HG02571 (cell line): ENCODE data around the gene FATE1.

Source experiments
- ATAC-seq: cut with Tn5 transposase; IDR thresholded peaks from one replicate; pipeline ENCODE4 v1.9.1; 2021; ENCODE audit warnings: mild to moderate bottlenecking, moderate library complexity; ENCODE audit not compliant: unreplicated experiment

FATE1 gene

DNA sequence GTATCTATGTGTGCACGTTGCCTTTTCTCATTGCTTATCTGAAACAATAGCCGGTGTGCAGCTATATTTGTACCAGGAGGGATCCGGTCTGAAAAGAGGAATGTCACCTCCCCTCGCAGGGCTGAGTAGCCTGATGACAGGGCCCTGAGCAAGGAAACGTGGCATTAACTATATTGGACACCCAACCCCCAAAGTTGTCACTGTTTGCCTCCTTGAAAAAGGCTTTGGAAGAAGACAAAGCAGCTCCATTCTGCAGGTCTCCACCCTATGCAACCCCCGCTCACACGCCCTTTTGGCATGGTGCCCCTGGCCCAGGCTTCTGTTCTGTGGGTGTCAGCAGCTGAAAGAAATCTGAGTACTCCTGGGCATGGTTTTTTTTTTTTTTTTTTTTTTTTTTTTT, 12.3 kb upstream of the FATE1 start:
- no peak for ATAC-seq

DNA sequence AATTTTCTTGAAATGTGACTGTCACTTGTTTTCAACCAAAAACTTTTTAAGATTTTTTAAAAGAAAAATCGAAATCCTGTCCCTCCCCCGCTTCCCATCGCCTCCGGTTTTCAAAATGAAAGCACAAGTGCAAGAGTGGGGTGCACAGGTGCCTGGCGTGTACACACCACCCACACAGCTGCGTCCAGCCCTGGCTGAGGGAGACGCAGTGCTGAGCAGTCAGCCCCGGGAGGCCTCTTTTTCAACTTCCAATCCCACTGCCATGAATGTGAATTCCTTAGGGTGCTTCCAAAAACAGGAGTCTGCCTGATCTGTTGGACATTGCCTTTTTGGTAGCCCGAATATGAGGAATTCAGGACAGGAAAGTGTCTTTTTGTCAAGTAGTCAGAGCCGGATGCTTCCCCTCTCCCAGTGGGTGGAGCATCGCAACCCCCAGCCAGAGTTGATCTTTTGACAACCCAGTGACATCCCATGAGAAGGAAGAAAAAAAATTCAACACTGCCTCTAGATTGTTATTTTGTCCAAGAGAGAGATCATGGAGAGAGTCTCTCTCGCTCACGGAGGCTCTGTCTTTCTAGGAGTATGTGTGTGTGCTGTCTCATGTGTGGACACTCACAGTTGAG, 11.7 kb upstream of the FATE1 start:
- no peak for ATAC-seq

DNA sequence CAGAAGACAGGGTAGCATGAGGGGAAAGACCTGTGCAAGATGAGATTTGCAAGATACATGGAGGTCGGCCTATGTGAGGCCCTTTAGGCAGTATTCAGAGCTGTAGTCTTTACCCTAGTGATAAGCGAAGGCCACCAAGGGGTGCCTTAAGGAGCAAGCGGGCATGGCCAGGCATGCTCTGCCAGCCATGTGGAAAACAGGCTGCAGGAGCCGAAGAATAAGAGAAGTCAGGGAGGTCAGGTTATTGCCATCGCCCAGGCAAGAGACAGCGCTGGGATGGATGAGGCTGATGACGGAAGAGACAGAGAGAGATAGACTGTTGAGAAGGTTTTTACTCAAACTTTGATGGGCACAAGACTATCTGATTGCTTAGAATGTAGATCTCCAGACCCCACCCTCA, 7.0 kb upstream of the FATE1 start:
- no peak for ATAC-seq

DNA sequence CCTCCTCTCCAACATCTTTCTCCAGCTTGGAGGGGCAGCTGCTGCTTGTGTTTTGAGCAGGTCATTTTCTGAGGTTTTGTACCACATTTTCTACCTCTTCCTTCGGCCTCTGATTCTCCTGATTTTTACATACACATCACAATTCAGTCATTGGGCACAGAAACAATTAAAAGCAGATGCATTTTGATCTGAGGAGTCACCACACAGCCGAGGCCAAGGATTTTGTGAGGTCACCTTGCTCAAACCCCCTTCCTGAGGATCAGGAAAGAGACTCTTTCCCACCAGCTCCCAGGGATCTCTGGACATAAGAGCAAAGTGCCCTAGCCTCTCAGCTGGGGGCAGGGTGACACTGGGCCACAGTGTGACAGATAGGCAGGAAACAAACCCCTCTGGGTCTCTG, 5.4 kb upstream of the FATE1 start:
- ATAC-seq = no peak

- no peak for ATAC-seq
These were observed 4.7 kb upstream of the FATE1 start for GRCh38 chrX:151711154-151711553.

DNA sequence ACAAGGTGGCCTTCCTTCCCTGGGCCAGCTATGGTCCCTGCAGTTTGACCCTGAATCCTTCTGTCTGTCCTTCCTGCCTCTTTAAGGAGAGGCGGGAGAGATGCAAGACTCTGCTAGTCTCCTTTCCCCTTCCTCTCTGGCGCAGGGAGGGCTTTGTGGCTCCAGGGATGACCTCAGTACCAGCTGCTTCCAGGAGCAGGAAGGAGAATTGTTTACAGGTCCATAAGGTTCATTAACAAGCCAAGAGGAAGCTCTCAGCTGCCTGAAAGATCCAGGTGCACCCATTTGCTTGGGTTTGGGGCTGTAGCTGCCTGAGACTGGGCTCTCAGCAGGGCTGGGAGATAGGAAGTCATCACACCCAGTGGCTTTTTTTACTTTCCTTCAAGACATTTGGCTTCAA, 4.0 kb upstream of the FATE1 start:
- no peak for ATAC-seq

GRCh38 chrX:151712253-151712652, 3.6 kb upstream of the FATE1 start:
- no peak for ATAC-seq

DNA sequence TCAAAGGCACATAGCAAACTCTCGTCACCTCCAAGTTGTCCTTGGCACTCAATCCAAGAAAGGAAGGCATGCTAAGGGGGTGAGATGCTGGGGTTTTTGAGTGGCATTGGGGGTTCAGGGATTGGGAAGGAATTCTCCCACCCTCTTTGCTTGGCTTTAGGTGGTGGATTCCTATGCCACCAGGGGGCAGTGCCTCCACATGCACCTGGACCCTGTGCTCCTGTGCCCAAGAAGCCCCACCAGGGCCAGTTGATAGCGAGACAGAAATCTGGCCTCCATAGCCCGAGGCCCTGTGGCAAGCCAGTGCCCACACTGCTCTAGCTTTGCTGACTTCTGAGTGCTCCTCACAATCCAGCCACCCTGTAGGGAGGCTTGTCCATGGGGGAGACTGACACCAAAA, 2.0 kb upstream of the FATE1 start:
- ATAC-seq = no peak

GRCh38 chrX:151714362-151714761, 1.5 kb upstream of the FATE1 start:
- no peak for ATAC-seq

DNA sequence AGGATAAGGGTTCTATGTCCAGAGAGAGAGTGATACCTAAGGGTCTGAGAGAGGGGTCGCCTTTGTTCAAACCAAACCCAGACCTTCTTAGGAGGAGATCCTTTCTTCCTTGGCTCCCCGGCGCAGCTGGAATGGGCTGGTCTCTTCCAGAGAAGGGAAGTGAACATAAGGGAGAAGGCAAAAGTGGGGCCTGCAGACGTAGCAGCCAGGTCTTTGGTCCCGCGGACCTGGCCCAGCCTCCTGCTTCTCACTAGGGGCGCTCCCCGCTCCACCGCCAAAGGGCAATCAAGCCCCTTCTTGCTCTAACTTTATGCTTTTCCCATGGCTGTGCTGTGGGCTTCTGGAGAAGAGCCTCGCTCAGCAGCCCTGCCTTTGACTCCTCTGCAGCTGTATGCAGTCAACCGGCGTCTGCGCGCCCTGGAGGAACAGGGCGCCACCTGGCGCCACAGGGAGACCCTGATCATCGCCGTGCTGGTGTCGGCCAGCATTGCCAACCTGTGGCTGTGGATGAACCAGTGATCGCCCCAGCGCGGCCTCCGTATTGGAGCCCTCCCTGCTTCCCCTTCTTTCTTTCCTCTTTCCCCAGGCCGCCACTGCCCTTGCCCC, 6.5 kb downstream of the FATE1 start:
- no peak for ATAC-seq

DNA sequence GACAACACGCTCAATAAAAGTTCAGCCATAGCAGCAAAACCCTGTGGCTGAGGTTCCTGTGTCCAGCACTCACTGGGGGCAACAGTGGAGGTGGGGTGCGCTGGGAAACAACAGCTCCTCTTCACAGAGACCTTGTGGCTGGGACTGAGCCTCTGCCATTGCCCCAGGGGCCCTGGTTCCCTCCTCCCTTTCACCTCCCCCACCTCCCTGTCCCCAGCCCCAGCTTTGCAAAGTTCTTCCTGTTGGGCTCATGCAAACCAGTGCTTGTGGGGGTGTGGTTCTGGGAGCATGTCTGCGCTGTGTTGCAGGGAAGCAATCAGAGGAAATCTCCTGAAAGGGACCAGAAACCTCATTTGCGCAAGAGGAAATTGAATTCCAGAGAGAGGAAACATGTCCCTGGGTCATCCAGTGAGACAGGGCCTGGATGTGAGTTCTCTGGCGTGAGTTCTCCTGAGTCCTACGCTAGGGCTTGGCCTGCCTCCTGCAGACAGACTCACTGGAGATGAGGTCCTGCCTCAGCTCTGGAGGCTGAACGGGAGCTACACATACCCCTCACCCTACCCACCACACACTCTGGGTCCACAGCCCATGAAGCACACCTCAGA, 7.4 kb downstream of the FATE1 start:
- ATAC-seq = no peak

DNA sequence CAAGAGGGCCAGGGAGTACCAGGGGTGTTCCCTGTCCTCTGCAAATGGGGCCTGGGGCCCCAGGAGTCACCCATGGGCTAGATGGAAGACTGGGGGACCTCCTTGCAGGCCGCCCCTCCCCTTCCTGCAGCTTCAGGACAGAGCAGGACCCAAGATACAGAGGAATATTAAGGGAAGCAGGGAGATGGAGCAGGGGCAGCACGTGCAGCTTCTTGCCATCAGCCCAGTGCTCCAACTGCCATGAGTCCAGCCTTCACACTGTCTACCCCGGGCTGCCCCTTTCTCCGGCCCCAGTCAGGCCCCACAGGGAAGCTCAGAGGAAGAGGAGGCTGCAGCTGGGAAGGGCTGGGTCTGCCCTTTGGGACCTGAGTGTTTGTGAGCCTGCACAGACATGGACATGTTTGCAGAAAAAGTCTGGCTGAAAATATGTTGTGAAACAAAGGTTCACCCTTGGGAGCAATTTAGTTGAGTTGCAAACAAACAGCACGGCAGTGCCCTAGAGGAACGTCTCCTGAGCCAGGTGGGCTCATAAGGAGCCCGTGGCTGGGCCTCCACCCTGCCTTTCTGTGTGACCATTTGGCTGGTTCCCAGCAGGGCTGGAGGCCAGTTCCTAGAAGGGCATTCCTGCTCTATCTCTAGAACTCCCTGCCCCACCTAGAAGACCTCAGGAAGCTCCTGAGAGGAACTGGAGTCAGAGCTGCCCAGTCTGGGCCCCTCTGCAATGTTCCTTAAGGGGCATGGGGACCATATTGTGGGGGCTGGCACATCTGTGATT, 8.9 kb downstream of the FATE1 start:
- no peak for ATAC-seq

GRCh38 chrX:151725338-151725614, 9.4 kb downstream of the FATE1 start:
- no peak for ATAC-seq

DNA sequence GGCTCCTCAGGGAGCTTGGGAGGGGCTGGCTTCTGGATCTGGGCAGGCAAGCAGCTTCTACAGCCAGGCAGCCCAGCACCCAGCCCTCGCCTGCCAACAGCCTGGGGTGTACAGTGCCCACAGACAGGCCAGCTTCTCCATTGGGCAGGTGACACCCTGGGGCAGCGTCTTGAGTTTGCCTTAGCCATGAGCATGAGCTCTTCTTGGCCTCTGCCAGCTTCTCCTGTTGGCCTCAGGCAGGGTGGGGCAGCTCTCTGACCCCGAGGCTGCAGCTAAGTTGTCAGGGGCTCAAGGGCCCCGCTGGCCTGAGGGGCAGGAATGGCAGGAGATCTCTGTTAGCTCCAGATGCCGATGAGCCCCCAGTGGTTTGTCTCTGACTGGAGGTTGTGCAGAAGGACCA, 10.9 kb downstream of the FATE1 start:
- no peak for ATAC-seq

- ATAC-seq = no peak
These were observed 11.5 kb downstream of the FATE1 start for GRCh38 chrX:151727346-151727745.

DNA sequence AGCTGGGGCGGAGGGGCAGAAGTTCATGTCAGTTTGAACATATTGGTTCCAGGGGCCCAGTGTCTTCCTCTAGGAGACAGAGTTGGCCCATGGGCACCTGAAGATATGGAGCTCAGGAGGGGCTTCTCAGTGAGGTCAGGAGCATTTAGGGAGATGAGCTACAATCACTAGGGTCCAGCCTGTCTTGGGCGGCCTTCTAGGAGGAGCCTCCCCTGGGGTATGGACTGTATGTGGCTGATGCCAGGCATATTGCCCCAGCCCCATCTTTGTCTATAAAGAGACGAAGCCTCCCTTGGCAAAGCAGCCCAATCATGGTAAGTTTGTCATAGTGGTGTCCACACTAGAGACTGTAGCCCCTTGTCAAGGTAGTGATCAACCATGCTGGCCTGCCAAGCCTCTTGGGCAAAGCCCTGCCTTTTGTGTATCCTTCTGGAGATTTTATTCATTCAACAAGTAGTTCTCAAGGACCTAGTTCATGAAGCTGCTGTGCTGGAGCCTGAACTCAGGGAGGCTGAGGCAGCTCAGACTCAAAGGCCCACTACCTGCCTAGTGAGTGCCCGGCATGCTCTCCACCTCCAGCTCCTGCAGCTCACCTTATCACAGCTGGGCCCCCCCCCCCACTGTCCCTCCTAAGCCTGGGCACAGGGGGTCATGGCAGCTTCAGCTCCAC, 13.4 kb downstream of the FATE1 start:
- ATAC-seq = no peak

DNA sequence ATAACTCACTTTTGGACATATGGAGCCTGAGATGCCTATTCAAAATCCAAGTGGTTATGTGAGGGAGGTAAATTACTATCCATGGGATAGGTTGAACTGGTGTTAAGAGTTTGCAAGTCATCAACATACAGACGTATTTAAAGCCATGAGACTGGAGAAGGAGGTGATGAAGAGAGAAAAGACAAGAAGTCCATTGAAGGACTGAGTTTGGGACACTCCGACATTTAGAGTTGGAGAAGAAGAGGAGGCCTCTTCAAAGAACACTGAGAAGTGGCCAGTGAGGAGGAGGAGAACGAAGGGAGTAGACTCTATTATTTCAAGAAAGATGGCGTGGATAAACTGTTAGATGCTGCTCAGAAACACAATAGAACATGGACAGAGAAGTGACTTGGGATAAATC, 18.6 kb downstream of the FATE1 start, which contains the start of gene CNGA2:
Gene CNGA2 (plus strand): TSS at position 301 of the 400 bp plus-strand sequence. CDS start 3,738 bp downstream, outside the sequence.
- no peak for ATAC-seq

- no peak for ATAC-seq
These were observed 19.4 kb downstream of the FATE1 start for GRCh38 chrX:151735219-151735618.

- ATAC-seq = no peak
These were observed 20.9 kb downstream of the FATE1 start for GRCh38 chrX:151736685-151737084.

DNA sequence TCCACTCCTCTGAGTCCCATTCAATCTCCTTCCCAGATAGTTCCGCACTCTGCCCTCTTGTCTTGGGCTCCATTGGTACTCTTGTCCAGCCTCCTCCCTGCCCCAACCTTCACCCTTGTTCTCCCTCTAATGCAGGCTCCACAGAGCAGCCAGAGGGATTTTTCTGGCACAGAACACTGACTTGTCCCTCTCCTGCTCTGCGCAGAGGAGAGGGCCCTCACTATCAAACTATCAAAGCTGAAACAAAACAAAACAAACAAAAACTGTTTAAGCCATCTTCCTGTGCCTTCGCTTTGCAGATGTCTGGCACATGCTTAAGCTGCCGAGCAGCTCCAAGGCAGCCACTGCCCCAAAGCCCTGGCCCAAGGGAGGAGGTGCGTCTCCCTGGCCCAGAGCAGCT, 21.7 kb downstream of the FATE1 start:
- ATAC-seq = no peak

- ATAC-seq = no peak
These were observed 22.9 kb downstream of the FATE1 start for GRCh38 chrX:151738751-151739150.

DNA sequence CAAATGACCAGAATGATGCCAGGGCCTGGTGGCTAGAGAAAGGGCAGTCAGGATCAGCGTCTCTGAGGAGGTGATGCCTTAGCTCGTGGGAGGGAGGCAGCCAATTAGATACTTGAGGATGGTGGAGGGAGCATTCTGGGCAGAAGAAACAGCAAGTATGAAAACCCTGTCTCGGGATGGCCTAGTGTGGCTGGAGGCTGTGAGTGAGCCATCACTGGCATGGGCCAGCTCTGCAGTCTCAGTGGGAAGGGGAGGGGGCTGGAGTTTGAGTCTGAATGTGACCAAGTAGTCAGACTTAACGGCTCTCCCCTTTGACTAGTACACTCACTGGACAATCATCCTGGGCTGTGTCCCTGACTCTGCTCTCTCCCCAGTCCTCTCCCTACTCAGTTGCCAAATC, 25.8 kb downstream of the FATE1 start:
- no peak for ATAC-seq
